Transverse colon (tissue), 4 donors: ENCODE measurements around the gene TPT1. TPM values are rescaled to one million over a fixed set of nuclear protein-coding genes. Genes with fewer than 3 reads are reported as not detected.

ENCODE experiments used
- DNase-seq: peaks from one replicate; pipeline ENCODE4 v3.0.0-alpha.2; 2019
- H3K27ac ChIP-seq, 4 donors: fragments of 200-600 bp; sonication (generic); 2 replicates each; pipeline ENCODE4 v1.5.1; 2016 to 2018; ENCODE audit warnings: inconsistent platforms in 4 of 4
- H3K27me3 ChIP-seq: fragments of 200-600 bp; sonication (generic); 2 replicates; pipeline ENCODE4 v1.5.1; 2017; ENCODE audit warnings: inconsistent platforms
- H3K36me3 ChIP-seq, 4 donors: fragments of 200-600 bp; sonication (generic); 2 replicates each; pipeline ENCODE4 v1.5.1; 2017 to 2019; ENCODE audit warnings: inconsistent platforms in 4 of 4
- H3K4me1 ChIP-seq, 4 donors: fragments of 200-600 bp; sonication (generic); 2 replicates each; pipeline ENCODE4 v1.5.1; 2017 to 2020; ENCODE audit warnings: inconsistent platforms in 4 of 4
- H3K4me3 ChIP-seq, 4 donors: fragments of 200-600 bp; sonication (generic); 1 replicate in 1 of 4; 2 replicates in 3 of 4; pipeline versions ENCODE4 v1.5.1 to v1.6.1; 2017 to 2019; ENCODE audit warnings: inconsistent platforms in 4 of 4
- H3K9me3 ChIP-seq, 2 donors: fragments of 200-600 bp; sonication (generic); 2 replicates each; pipeline ENCODE4 v1.5.1; 2017 to 2019; ENCODE audit warnings: inconsistent platforms in 2 of 2
- EP300 ChIP-seq: sonication (generic); formaldehyde crosslinking; IDR thresholded peaks from one replicate; pipeline ENCODE4 v1.6.1; 2017; ENCODE audit warnings: antibody characterized with exemption, low read depth
- POLR2A ChIP-seq: fragments of 450-650 bp; IDR thresholded peaks from one replicate; pipeline ENCODE4 v1.6.1; 2016; ENCODE audit warnings: antibody characterized with exemption, mild to moderate bottlenecking, moderate library complexity
- POLR2AphosphoS5 ChIP-seq, 3 donors: sonication (generic); formaldehyde crosslinking; IDR thresholded peaks; one replicate each; pipeline ENCODE4 v1.6.1; 2016; ENCODE audit warnings: antibody characterized with exemption in 3 of 3
- WGBS, 2 donors: methylation state at CpG; one replicate each; pipeline ENCODE4 v1.1.5; 2018; ENCODE audit warnings: low coverage in 1 of 2; 5-methylcytosine and 5-hydroxymethylcytosine counted together
- in situ Hi-C, 4 donors: fragments of 200-750 bp; cut with MboI; loops; one replicate each; pipeline versions ENCODE4 v1.15.0 to v1.15.1; 2017; ENCODE audit warnings: low sequenced_read_pairs in 3 of 4, low pct_ligation_motif_present in 1 of 4, low pct_unique_long_range_greater_than_20kb in 1 of 4
- intact Hi-C: fragments of 100-400 bp; cut with DNase I; formaldehyde crosslinking; loops from one replicate; pipeline ENCODE4 v1.15.1; 2023; ENCODE audit warnings: low total_unique reads
- total RNA-seq, 4 donors: library from RNA; depleted of rRNA; stranded (reverse); fragments of >200 nt; gene quantifications; one replicate each; pipeline ENCODE4 v1.1.0, GENCODE V29; 2016
- TF ChIP-seq, protein P1 (sequence below), 5 experiments: fragments of 200-600 bp in 3 of 5; fragments of 450-650 bp in 2 of 5; sonication (generic) in 3 of 5; IDR thresholded peaks; 1 replicate in 2 of 5; 2 replicates in 3 of 5; pipeline ENCODE4 v1.5.1; 2016 to 2017; ENCODE audit warnings: antibody characterized with exemption in 5 of 5, inconsistent platforms in 3 of 5, mild to moderate bottlenecking in 2 of 5, moderate library complexity in 1 of 5

Gene TPT1
- total RNA-seq, 4 donors from 2014 or later, result 1,485 to 2,679 (median 2,380) TPM

GRCh38 chr13:45327253-45327955, 13.6 kb downstream of the TPT1 start:
- no peak for DNase-seq
- no peaks in the 10 kb centered on the region for H3K9me3 ChIP-seq
- intact Hi-C loops, result no loop called here
- peaks cover 7 to 30% (median 11%) of the 10 kb centered on the region in 4 donors for H3K4me1 ChIP-seq
- H3K27me3 ChIP-seq, result no peaks in the 10 kb centered on the region
- in situ Hi-C loops, result no loop called here
- 83 to 85% methylated on average over 5 to 9 of the region's 9 CpGs for WGBS, 2 donors
- TF ChIP-seq POLR2AphosphoS5 (IDR thresholded peaks at IDR 0.05) (no peak), EP300 (no peak), POLR2A (no peak)
- TF ChIP-seq, protein P1, sequence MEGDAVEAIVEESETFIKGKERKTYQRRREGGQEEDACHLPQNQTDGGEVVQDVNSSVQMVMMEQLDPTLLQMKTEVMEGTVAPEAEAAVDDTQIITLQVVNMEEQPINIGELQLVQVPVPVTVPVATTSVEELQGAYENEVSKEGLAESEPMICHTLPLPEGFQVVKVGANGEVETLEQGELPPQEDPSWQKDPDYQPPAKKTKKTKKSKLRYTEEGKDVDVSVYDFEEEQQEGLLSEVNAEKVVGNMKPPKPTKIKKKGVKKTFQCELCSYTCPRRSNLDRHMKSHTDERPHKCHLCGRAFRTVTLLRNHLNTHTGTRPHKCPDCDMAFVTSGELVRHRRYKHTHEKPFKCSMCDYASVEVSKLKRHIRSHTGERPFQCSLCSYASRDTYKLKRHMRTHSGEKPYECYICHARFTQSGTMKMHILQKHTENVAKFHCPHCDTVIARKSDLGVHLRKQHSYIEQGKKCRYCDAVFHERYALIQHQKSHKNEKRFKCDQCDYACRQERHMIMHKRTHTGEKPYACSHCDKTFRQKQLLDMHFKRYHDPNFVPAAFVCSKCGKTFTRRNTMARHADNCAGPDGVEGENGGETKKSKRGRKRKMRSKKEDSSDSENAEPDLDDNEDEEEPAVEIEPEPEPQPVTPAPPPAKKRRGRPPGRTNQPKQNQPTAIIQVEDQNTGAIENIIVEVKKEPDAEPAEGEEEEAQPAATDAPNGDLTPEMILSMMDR (IDR thresholded peaks at IDR 0.05), result no peak
- no peak overlapping the region for H3K27ac ChIP-seq
- no peak overlapping the region for H3K4me3 ChIP-seq
- H3K36me3 ChIP-seq, result no peaks in the 10 kb centered on the region

GRCh38 chr13:45325806-45326205, 15.2 kb downstream of the TPT1 start:
- 60 to 88% methylated on average over 1 to 4 of the region's 4 CpGs for WGBS, 2 donors
- no peaks in the 10 kb centered on the region for H3K27me3 ChIP-seq
- DNase-seq, result no peak
- intact Hi-C loops, result no loop called here
- H3K9me3 ChIP-seq, result no peaks in the 10 kb centered on the region
- H3K4me1 ChIP-seq, result peaks cover 7 to 22% (median 11%) of the 10 kb centered on the region in 4 donors
- in situ Hi-C loops, result no loop called here
- TF ChIP-seq, protein P1 (IDR thresholded peaks at IDR 0.05), result no peak
- TF ChIP-seq POLR2A (no peak), POLR2AphosphoS5 (IDR thresholded peaks at IDR 0.05) (peak in 2 of 3 donors; percentile 5 to 21), EP300 (no peak)
- peak overlapping the region; percentile 53 to 60 (median 57) for H3K27ac ChIP-seq
- H3K36me3 ChIP-seq, result no peaks in the 10 kb centered on the region
- no peak overlapping the region for H3K4me3 ChIP-seq

- TF ChIP-seq EP300 (no peak), POLR2AphosphoS5 (IDR thresholded peaks at IDR 0.05) (no peak), POLR2A (no peak)
- TF ChIP-seq, protein P1 (IDR thresholded peaks at IDR 0.05), result no peak
- 63 to 88% methylated on average over 1 to 4 of the region's 4 CpGs for WGBS, 2 donors
Measured at GRCh38 chr13:45320876-45321629, 19.9 kb downstream of the TPT1 start.

GRCh38 chr13:45316996-45317395, 24.0 kb downstream of the TPT1 start:
- H3K4me3 ChIP-seq, result no peak overlapping the region
- H3K4me1 ChIP-seq, result no peaks in the 10 kb centered on the region
- no peaks in the 10 kb centered on the region for H3K36me3 ChIP-seq
- H3K27ac ChIP-seq, result no peak overlapping the region
- in situ Hi-C loops (loop anchor here in 2 of 4 donors (25.0 kb wide), 1 partner anchor 830 kb away; no protein-coding TSS in a partner anchor), intact Hi-C loops (no loop called here)
- no peaks in the 10 kb centered on the region for H3K9me3 ChIP-seq
- H3K27me3 ChIP-seq, result no peaks in the 10 kb centered on the region
- no peak for DNase-seq
- TF ChIP-seq POLR2AphosphoS5 (IDR thresholded peaks at IDR 0.05) (no peak), EP300 (no peak), POLR2A (no peak)
- TF ChIP-seq, protein P1 (IDR thresholded peaks at IDR 0.05), result no peak
- 87 to 93% methylated on average over 3 to 5 of the region's 5 CpGs for WGBS, 2 donors

More at GRCh38 chr13:45320876-45321629, 19.9 kb downstream of the TPT1 start:
- Histone ChIP-seq H3K36me3 (no peaks in the 10 kb centered on the region), H3K27ac (no peak overlapping the region), H3K4me1 (peaks cover 0 to 3% (median 1%) of the 10 kb centered on the region in 4 donors), H3K27me3 (no peaks in the 10 kb centered on the region), H3K4me3 (no peak overlapping the region), H3K9me3 (no peaks in the 10 kb centered on the region)
- in situ Hi-C loops (loop anchor here in 2 of 4 donors (25.0 kb wide), 1 partner anchor 834 kb away; no protein-coding TSS in a partner anchor), intact Hi-C loops (no loop called here)
- no peak for DNase-seq
